Measurements from ENCODE around the gene ANKFN1.

Gene ANKFN1

GRCh38 chr17:56291226-56291805 lies 138.0 kb downstream of the ANKFN1 start:
- no peak for DNase-seq

- DNase-seq, result no peak
Observed at GRCh38 chr17:56292010-56292409, 138.7 kb downstream of the ANKFN1 start.

- no peak for DNase-seq
Observed at GRCh38 chr17:56292578-56292977, 139.3 kb downstream of the ANKFN1 start.

GRCh38 chr17:56297184-56297583 lies 143.9 kb downstream of the ANKFN1 start:
- DNase-seq, result no peak

- DNase-seq, result no peak
Observed at GRCh38 chr17:56298846-56299245, 145.6 kb downstream of the ANKFN1 start.

- no peak for DNase-seq
Observed at GRCh38 chr17:56300144-56300543, 146.9 kb downstream of the ANKFN1 start.

- no peak for DNase-seq
Observed at GRCh38 chr17:56305007-56305406, 151.7 kb downstream of the ANKFN1 start.

GRCh38 chr17:56309897-56310296 lies 156.6 kb downstream of the ANKFN1 start:
- DNase-seq, result no peak

- no peak for DNase-seq
Observed at GRCh38 chr17:56310782-56311181, 157.5 kb downstream of the ANKFN1 start.

- DNase-seq, result no peak
Observed at GRCh38 chr17:56313201-56313600, 159.9 kb downstream of the ANKFN1 start.

- DNase-seq, result no peak
Observed at GRCh38 chr17:56314026-56314425, 160.8 kb downstream of the ANKFN1 start.

GRCh38 chr17:56314984-56315602 lies 161.8 kb downstream of the ANKFN1 start:
- no peak for DNase-seq

GRCh38 chr17:56316604-56317003 lies 163.3 kb downstream of the ANKFN1 start:
- no peak for DNase-seq

GRCh38 chr17:56317351-56318208 lies 164.3 kb downstream of the ANKFN1 start:
- DNase-seq, result no peak

GRCh38 chr17:56319531-56319930 lies 166.3 kb downstream of the ANKFN1 start:
- no peak for DNase-seq

- no peak for DNase-seq
Observed at GRCh38 chr17:56320443-56320842, 167.2 kb downstream of the ANKFN1 start.

GRCh38 chr17:56322991-56323390 lies 169.7 kb downstream of the ANKFN1 start:
- no peak for DNase-seq

GRCh38 chr17:56324676-56325075 lies 171.4 kb downstream of the ANKFN1 start:
- DNase-seq, result no peak

- no peak for DNase-seq
Observed at GRCh38 chr17:56325313-56326000, 172.2 kb downstream of the ANKFN1 start.

- no peak for DNase-seq
Observed at GRCh38 chr17:56326001-56326359, 172.7 kb downstream of the ANKFN1 start.

GRCh38 chr17:56347639-56348038 lies 194.4 kb downstream of the ANKFN1 start:
- no peak for DNase-seq

GRCh38 chr17:56350592-56350991 lies 197.3 kb downstream of the ANKFN1 start:
- DNase-seq, result no peak

GRCh38 chr17:56351675-56352074 lies 198.4 kb downstream of the ANKFN1 start:
- no peak for DNase-seq

GRCh38 chr17:56358651-56359050 lies 205.4 kb downstream of the ANKFN1 start:
- no peak for DNase-seq
